HTR-8/SVneo (cell line): Measurements from ENCODE around the gene CILP.

ENCODE experiments used
- DNase-seq: peaks from one replicate; pipeline ENCODE4 v3.0.0; 2011; ENCODE audit warnings: low spot score, mixed read lengths; ENCODE audit not compliant: insufficient read length
- FAIRE-seq: peaks from 2 replicates; lab custom pipeline; 2011; peaks lifted over from hg19 to GRCh38; lab: Jason Lieb, UNC

Gene CILP

GRCh38 chr15:65223996-65224395, 12.7 kb upstream of the CILP start:
- DNase-seq (no peak), FAIRE-seq (no peak)

GRCh38 chr15:65222891-65223290, 11.6 kb upstream of the CILP start:
- FAIRE-seq, result no peak
- no peak for DNase-seq

GRCh38 chr15:65221697-65222096, 10.4 kb upstream of the CILP start:
- DNase-seq, result no peak
- no peak for FAIRE-seq

- no peak for DNase-seq
- no peak for FAIRE-seq
Observed at GRCh38 chr15:65219137-65219536, 7.9 kb upstream of the CILP start.

GRCh38 chr15:65217526-65218482, 6.5 kb upstream of the CILP start:
- DNase-seq (no peak), FAIRE-seq (no peak)

GRCh38 chr15:65215496-65215895, 4.2 kb upstream of the CILP start:
- no peak for DNase-seq
- FAIRE-seq, result no peak

- FAIRE-seq, result no peak
- no peak for DNase-seq
Observed at GRCh38 chr15:65214010-65214409, 2.7 kb upstream of the CILP start.

- FAIRE-seq (no peak), DNase-seq (no peak)
Observed at GRCh38 chr15:65213241-65213640, 2.0 kb upstream of the CILP start.

GRCh38 chr15:65212097-65212496, 824 bp upstream of the CILP start:
- FAIRE-seq, result no peak
- no peak for DNase-seq

GRCh38 chr15:65211482-65211982, 259 bp upstream of the CILP start:
- no peak for FAIRE-seq
- DNase-seq, result no peak

- no peak for DNase-seq
- no peak for FAIRE-seq
Observed at GRCh38 chr15:65209701-65210643, 1.3 kb downstream of the CILP start.

GRCh38 chr15:65208647-65209046, 2.6 kb downstream of the CILP start:
- no peak for DNase-seq
- FAIRE-seq, result no peak

GRCh38 chr15:65207280-65207840, 3.9 kb downstream of the CILP start:
- DNase-seq, result no peak
- no peak for FAIRE-seq

- no peak for DNase-seq
- no peak for FAIRE-seq
Observed at GRCh38 chr15:65206750-65207149, 4.5 kb downstream of the CILP start.

- FAIRE-seq, result no peak
Observed at GRCh38 chr15:65204931-65205660, 6.2 kb downstream of the CILP start.

GRCh38 chr15:65204236-65204930, 6.9 kb downstream of the CILP start:
- FAIRE-seq (no peak), DNase-seq (no peak)

More at GRCh38 chr15:65204931-65205660, 6.2 kb downstream of the CILP start:
- no peak for DNase-seq

GRCh38 chr15:65201918-65202317, 9.4 kb downstream of the CILP start:
- DNase-seq (no peak), FAIRE-seq (no peak)

- DNase-seq (no peak), FAIRE-seq (no peak)
Observed at GRCh38 chr15:65198571-65198970, 12.7 kb downstream of the CILP start.

- no peak for FAIRE-seq
- DNase-seq, result no peak
Observed at GRCh38 chr15:65197337-65197645, 14.0 kb downstream of the CILP start.
